ENCODE results near the gene SELENOS. TPM values are rescaled to one million over a fixed set of nuclear protein-coding genes. Genes with fewer than 3 reads are reported as not detected.

Gene SELENOS
- polyA plus RNA-seq, 1 donor from 2014 or later, result 136 TPM

DNA sequence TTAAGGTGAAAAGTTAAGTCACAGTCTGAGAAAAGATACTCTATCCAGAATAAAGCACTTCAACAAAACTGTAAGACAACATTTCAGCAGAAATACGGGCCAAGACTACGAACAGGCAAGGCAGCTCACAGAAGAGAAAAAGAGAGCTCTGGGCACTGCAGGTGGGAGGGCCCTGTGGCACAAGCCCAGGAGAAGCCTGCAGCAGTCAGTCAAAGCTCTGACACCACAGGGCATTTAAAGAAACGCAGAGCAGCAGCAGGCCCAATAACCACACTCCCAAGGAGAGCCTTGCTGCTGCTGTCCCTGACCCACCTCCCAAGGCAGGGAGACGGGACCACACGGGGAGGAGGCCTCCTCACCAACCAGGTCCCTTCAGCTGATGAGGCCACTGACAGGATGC is 44.6 kb downstream of the SELENOS start:
- H3K27ac ChIP-seq (ENCODE audit: low read length), result no peak overlapping the region
- H3K4me2 ChIP-seq (ENCODE audit: low read length), result no peak overlapping the region
- no peak overlapping the region for H3K9ac ChIP-seq (ENCODE audit: low read length)

GRCh38 chr15:101228313-101228712 is 49.0 kb downstream of the SELENOS start:
- no peak overlapping the region for H3K4me3 ChIP-seq (ENCODE audit: low read length)
- TF ChIP-seq POLR2AphosphoS5 (IDR thresholded peaks at IDR 0.05) (no peak), RAD21 (conservative IDR thresholded peaks at IDR 0.05) (no peak), MXI1 (conservative IDR thresholded peaks at IDR 0.05; ENCODE audit: poor library complexity, severe bottlenecking) (no peak), CTCF (IDR thresholded peaks at IDR 0.05; ENCODE audit: poor library complexity, severe bottlenecking) (no peak), EZH2 (IDR thresholded peaks at IDR 0.05; ENCODE audit: borderline replicate concordance, insufficient read depth, low read length, poor library complexity, severe bottlenecking) (no peak), SMC3 (conservative IDR thresholded peaks at IDR 0.05; ENCODE audit: poor library complexity) (no peak), EP300 (conservative IDR thresholded peaks at IDR 0.05; ENCODE audit: poor library complexity, severe bottlenecking) (no peak), TAF1 (IDR thresholded peaks at IDR 0.05; ENCODE audit: low read depth) (no peak)
- TF ChIP-seq, protein P1, sequence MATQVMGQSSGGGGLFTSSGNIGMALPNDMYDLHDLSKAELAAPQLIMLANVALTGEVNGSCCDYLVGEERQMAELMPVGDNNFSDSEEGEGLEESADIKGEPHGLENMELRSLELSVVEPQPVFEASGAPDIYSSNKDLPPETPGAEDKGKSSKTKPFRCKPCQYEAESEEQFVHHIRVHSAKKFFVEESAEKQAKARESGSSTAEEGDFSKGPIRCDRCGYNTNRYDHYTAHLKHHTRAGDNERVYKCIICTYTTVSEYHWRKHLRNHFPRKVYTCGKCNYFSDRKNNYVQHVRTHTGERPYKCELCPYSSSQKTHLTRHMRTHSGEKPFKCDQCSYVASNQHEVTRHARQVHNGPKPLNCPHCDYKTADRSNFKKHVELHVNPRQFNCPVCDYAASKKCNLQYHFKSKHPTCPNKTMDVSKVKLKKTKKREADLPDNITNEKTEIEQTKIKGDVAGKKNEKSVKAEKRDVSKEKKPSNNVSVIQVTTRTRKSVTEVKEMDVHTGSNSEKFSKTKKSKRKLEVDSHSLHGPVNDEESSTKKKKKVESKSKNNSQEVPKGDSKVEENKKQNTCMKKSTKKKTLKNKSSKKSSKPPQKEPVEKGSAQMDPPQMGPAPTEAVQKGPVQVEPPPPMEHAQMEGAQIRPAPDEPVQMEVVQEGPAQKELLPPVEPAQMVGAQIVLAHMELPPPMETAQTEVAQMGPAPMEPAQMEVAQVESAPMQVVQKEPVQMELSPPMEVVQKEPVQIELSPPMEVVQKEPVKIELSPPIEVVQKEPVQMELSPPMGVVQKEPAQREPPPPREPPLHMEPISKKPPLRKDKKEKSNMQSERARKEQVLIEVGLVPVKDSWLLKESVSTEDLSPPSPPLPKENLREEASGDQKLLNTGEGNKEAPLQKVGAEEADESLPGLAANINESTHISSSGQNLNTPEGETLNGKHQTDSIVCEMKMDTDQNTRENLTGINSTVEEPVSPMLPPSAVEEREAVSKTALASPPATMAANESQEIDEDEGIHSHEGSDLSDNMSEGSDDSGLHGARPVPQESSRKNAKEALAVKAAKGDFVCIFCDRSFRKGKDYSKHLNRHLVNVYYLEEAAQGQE (IDR thresholded peaks at IDR 0.05; ENCODE audit: borderline replicate concordance), result no peak
- no peaks in the 10 kb centered on the region for H3K27me3 ChIP-seq (ENCODE audit: insufficient read depth, low read depth, low read length)
- no peaks in the 10 kb centered on the region for H3F3A ChIP-seq (ENCODE audit: insufficient read depth, low read length, poor library complexity, severe bottlenecking)
- H2AFZ ChIP-seq (ENCODE audit: low read depth, low read length), result no peak overlapping the region
- H3K27ac ChIP-seq (ENCODE audit: low read length), result no peak overlapping the region
- H3K9me3 ChIP-seq (ENCODE audit: low read length), result no peaks in the 10 kb centered on the region
- H3K9ac ChIP-seq (ENCODE audit: low read length), result no peak overlapping the region
- no peak overlapping the region for H3K4me2 ChIP-seq (ENCODE audit: low read length)
- peaks cover 78% of the 10 kb centered on the region for H3K79me2 ChIP-seq (replicated peaks; ENCODE audit: insufficient read depth, low read length)
- no peaks in the 10 kb centered on the region for H3K9me2 ChIP-seq (ENCODE audit: insufficient read depth, low read length)
- no peaks in the 10 kb centered on the region for H3K36me3 ChIP-seq (ENCODE audit: insufficient read depth, low read length)
- no peaks in the 10 kb centered on the region for H4K20me1 ChIP-seq (ENCODE audit: insufficient read depth)

More for the DNA sequence above, 44.6 kb downstream of the SELENOS start:
- H3K27me3 ChIP-seq (ENCODE audit: insufficient read depth, low read depth, low read length), result no peaks in the 10 kb centered on the region
- H3F3A ChIP-seq (ENCODE audit: insufficient read depth, low read length, poor library complexity, severe bottlenecking), result no peaks in the 10 kb centered on the region
- no peak overlapping the region for H3K4me3 ChIP-seq (ENCODE audit: low read length)
- H3K9me3 ChIP-seq (ENCODE audit: low read length), result no peaks in the 10 kb centered on the region
- H4K20me1 ChIP-seq (ENCODE audit: insufficient read depth), result no peaks in the 10 kb centered on the region
- no peak for TF ChIP-seq TAF1 (IDR thresholded peaks at IDR 0.05; ENCODE audit: low read depth)
- no peak for TF ChIP-seq RAD21 (conservative IDR thresholded peaks at IDR 0.05)
- TF ChIP-seq CTCF (IDR thresholded peaks at IDR 0.05; ENCODE audit: poor library complexity, severe bottlenecking), result no peak
- TF ChIP-seq, protein P1 (IDR thresholded peaks at IDR 0.05; ENCODE audit: borderline replicate concordance), result no peak
- TF ChIP-seq EP300 (conservative IDR thresholded peaks at IDR 0.05; ENCODE audit: poor library complexity, severe bottlenecking), result no peak
- no peak for TF ChIP-seq SMC3 (conservative IDR thresholded peaks at IDR 0.05; ENCODE audit: poor library complexity)
- TF ChIP-seq EZH2 (IDR thresholded peaks at IDR 0.05; ENCODE audit: borderline replicate concordance, insufficient read depth, low read length, poor library complexity, severe bottlenecking), result no peak
- no peak for TF ChIP-seq POLR2AphosphoS5 (IDR thresholded peaks at IDR 0.05)
- no peak for TF ChIP-seq MXI1 (conservative IDR thresholded peaks at IDR 0.05; ENCODE audit: poor library complexity, severe bottlenecking)
- no peaks in the 10 kb centered on the region for H3K36me3 ChIP-seq (ENCODE audit: insufficient read depth, low read length)
- H3K9me2 ChIP-seq (ENCODE audit: insufficient read depth, low read length), result no peaks in the 10 kb centered on the region
- peaks cover 53% of the 10 kb centered on the region for H3K79me2 ChIP-seq (replicated peaks; ENCODE audit: insufficient read depth, low read length)
- H2AFZ ChIP-seq (ENCODE audit: low read depth, low read length), result no peak overlapping the region
